Measurements from ENCODE around the gene NOC2L.
A peak's percentile ranks its signal among the peaks of the same experiment; 100 is the strongest.
"Not testable (repeated sequence)": the region's sequence is repeated elsewhere in the genome, so short reads cannot be mapped to it uniquely, and the experiment has no call there.

Gene NOC2L

DNA sequence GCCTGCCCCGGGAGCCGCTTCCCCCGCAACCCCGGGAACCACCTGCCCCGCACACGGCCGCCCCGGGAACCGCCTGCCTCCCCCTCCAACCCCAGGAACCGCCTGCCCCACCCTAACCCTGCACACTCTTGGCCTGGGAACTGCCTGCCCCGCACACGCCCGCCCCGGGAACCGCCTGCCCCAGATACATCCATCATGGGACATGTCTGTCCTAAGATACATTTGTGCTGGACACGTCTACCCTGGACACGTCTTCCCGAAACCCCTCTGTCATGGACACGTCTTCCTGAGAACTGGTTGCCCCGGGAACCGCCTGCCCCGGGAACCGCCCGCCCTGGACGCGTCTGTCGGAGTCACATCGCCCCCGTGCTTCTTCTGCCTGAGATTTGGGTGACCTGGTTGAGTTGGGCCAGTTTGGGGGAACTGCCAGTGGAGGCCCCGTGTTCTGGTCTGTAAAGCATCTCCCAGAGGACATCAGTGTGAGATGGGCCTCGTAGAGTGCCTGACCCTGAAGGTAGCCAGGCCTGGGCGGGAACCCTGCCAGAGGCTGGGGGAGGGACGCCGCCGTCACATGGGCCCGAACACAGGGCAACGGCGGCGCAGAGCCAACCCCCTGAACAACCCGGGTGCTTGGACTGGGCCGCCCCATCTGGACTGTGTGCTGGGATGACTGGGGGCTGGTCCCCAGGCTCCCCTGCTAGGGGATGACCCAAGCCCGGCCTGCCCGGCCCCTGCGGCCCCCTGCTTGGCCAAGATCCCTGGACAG lies 19.2 kb upstream of the NOC2L start:
- H3F3A ChIP-seq (ENCODE audit: insufficient read depth, low read length): no peaks in the 10 kb centered on the region
- H2AFZ ChIP-seq (ENCODE audit: low read length): no peak overlapping the region
- H3K4me2 ChIP-seq (ENCODE audit: low read depth, low read length): no peak overlapping the region
- no peaks in the 10 kb centered on the region for H3K9me2 ChIP-seq (replicated peaks; ENCODE audit: insufficient read depth, low read length)
- no peaks in the 10 kb centered on the region for H4K20me1 ChIP-seq (ENCODE audit: insufficient read depth, low read length)
- no peaks in the 10 kb centered on the region for H3K79me2 ChIP-seq (ENCODE audit: low read length)
- H3K27me3 ChIP-seq (replicated peaks; ENCODE audit: insufficient read depth, low read length): peaks cover 66% of the 10 kb centered on the region
- DNase-seq: no peak
- H3K27ac ChIP-seq (ENCODE audit: low read length): no peak overlapping the region
- TF ChIP-seq, protein P1, sequence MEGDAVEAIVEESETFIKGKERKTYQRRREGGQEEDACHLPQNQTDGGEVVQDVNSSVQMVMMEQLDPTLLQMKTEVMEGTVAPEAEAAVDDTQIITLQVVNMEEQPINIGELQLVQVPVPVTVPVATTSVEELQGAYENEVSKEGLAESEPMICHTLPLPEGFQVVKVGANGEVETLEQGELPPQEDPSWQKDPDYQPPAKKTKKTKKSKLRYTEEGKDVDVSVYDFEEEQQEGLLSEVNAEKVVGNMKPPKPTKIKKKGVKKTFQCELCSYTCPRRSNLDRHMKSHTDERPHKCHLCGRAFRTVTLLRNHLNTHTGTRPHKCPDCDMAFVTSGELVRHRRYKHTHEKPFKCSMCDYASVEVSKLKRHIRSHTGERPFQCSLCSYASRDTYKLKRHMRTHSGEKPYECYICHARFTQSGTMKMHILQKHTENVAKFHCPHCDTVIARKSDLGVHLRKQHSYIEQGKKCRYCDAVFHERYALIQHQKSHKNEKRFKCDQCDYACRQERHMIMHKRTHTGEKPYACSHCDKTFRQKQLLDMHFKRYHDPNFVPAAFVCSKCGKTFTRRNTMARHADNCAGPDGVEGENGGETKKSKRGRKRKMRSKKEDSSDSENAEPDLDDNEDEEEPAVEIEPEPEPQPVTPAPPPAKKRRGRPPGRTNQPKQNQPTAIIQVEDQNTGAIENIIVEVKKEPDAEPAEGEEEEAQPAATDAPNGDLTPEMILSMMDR (IDR thresholded peaks at IDR 0.05; ENCODE audit: low read length): no peak
- no peak for TF ChIP-seq EZH2phosphoT487 (IDR thresholded peaks at IDR 0.05; ENCODE audit: low read length)
- TF ChIP-seq EZH2 (optimal IDR thresholded peaks at IDR 0.05; ENCODE audit: low read depth, low read length): no peak
- H3K9me3 ChIP-seq (replicated peaks; ENCODE audit: insufficient read depth, low read length): no peaks in the 10 kb centered on the region
- H3K36me3 ChIP-seq (replicated peaks; ENCODE audit: insufficient read depth, low read length): no peaks in the 10 kb centered on the region
- H3K4me1 ChIP-seq (ENCODE audit: low read length): peaks cover 6% of the 10 kb centered on the region; the same call in 1 of the 2 replicates
- no peak overlapping the region for H3K9ac ChIP-seq (ENCODE audit: low read length)
- no peak overlapping the region for H3K4me3 ChIP-seq (ENCODE audit: low read length)

DNA sequence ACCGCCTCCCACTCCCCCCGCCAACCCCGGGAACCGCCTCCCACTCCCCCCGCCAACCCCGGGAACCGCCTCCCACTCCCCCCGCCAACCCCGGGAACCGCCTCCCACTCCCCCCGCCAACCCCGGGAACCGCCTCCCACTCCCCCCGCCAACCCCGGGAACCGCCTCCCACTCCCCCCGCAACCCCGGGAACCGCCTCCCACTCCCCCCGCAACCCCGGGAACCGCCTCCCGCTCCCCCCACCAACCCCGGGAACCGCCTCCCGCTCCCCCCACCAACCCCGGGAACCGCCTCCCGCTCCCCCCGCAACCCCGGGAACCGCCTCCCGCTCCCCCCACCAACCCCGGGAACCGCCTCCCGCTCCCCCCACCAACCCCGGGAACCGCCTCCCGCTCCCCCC lies 17.7 kb upstream of the NOC2L start:
- H3K9me2 ChIP-seq (replicated peaks; ENCODE audit: insufficient read depth, low read length): not testable (repeated sequence)

DNA sequence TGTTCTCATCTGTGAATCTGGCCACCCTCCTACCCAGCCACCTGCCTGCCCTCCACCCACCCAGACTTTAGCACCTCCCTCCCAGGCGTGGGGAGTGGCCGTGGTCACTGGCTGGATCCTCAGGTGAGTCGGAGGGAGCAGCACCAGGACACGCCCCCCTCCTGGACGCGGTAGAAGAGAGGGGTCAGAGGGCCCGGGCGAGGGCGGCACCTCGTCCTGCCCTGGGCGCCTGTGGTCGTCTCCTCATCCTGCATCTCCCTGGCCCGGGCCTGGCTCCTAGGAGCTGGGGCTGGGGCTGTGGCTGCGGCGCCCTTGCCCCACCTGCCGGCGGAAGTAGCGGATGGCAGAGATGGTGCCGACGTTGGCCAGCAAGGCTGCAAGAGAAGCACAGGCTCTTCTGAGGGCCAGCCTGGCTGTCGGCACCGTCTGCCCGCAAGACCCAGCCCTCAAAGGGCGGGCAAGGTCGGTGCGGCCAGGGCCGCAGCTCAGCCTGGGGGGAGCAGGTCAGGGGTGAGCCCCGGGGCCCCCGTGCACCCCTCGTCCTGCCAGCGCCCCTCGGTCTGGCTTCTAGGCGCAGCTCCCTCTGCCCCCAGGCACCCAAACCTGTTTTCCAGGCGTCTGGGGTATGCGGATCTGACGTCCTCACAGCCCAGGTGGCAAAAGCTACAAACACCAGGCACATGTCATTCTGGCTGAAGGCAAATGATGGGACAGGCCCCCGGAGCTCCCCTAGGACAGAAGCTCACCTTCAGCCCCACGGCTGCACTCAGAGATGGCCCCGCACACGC lies 17.0 kb upstream of the NOC2L start:
- no peak overlapping the region for H3K27ac ChIP-seq (ENCODE audit: low read length)
- no peaks in the 10 kb centered on the region for H3K9me2 ChIP-seq (replicated peaks; ENCODE audit: insufficient read depth, low read length)
- no peaks in the 10 kb centered on the region for H3K4me1 ChIP-seq (ENCODE audit: low read length)
- no peak overlapping the region for H2AFZ ChIP-seq (ENCODE audit: low read length)
- H3K4me2 ChIP-seq (ENCODE audit: low read depth, low read length): peak overlapping the region; percentile 87; the same call in 1 of the 2 replicates
- H3F3A ChIP-seq (ENCODE audit: insufficient read depth, low read length): no peaks in the 10 kb centered on the region
- no peaks in the 10 kb centered on the region for H4K20me1 ChIP-seq (ENCODE audit: insufficient read depth, low read length)
- no peaks in the 10 kb centered on the region for H3K36me3 ChIP-seq (replicated peaks; ENCODE audit: insufficient read depth, low read length)
- peak overlapping the region; percentile 22; the same call in 1 of the 2 replicates for H3K4me3 ChIP-seq (ENCODE audit: low read length)
- no peaks in the 10 kb centered on the region for H3K9me3 ChIP-seq (replicated peaks; ENCODE audit: insufficient read depth, low read length)
- H3K79me2 ChIP-seq (ENCODE audit: low read length): no peaks in the 10 kb centered on the region
- TF ChIP-seq EZH2 (optimal IDR thresholded peaks at IDR 0.05; ENCODE audit: low read depth, low read length): no peak
- TF ChIP-seq, protein P1 (IDR thresholded peaks at IDR 0.05; ENCODE audit: low read length): peak; percentile 63
- no peak for TF ChIP-seq EZH2phosphoT487 (IDR thresholded peaks at IDR 0.05; ENCODE audit: low read length)
- no peak overlapping the region for H3K9ac ChIP-seq (ENCODE audit: low read length)
- peaks cover 45% of the 10 kb centered on the region for H3K27me3 ChIP-seq (replicated peaks; ENCODE audit: insufficient read depth, low read length)
- DNase-seq: peak; percentile 43

More for the DNA sequence above, 17.7 kb upstream of the NOC2L start:
- H3K79me2 ChIP-seq (ENCODE audit: low read length); H3K36me3 ChIP-seq (replicated peaks; ENCODE audit: insufficient read depth, low read length); H3K4me2 ChIP-seq (ENCODE audit: low read depth, low read length); H3K4me3 ChIP-seq (ENCODE audit: low read length); DNase-seq; H3K4me1 ChIP-seq (ENCODE audit: low read length); H2AFZ ChIP-seq (ENCODE audit: low read length); H3K9me3 ChIP-seq (replicated peaks; ENCODE audit: insufficient read depth, low read length); H3F3A ChIP-seq (ENCODE audit: insufficient read depth, low read length); H3K9ac ChIP-seq (ENCODE audit: low read length); H4K20me1 ChIP-seq (ENCODE audit: insufficient read depth, low read length); H3K27ac ChIP-seq (ENCODE audit: low read length): not testable (repeated sequence)
- H3K27me3 ChIP-seq (replicated peaks; ENCODE audit: insufficient read depth, low read length): peaks cover 52% of the 10 kb centered on the region
